A549 (cell line): ENCODE measurements around the gene SURF1. TPM values are rescaled to one million over a fixed set of nuclear protein-coding genes. Genes with fewer than 3 reads are reported as not detected.
A peak's percentile ranks its signal among the peaks of the same experiment; 100 is the strongest.

ENCODE experiments used
- ATAC-seq, 2 experiments: fragments of 200-7000 bp in 1 of 2; fragments of >200 bp in 1 of 2; cut with Nextera tagmentation in 1 of 2; cut with Tn5 transposase in 1 of 2; 3 replicates each; pipeline versions ENCODE4 v1.8.0 to v1.9.1; 2018 to 2020; ENCODE audit warnings: mild to moderate bottlenecking in 1 of 2, moderate library complexity in 1 of 2
- CTCF ChIA-PET: fragments of 300-600 bp; sonication (Branson Sonifier 250); formaldehyde crosslinking; extraction: SDS; loops from one replicate; lab custom pipeline; 2021; ENCODE audit warnings: antibody characterized with exemption, inconsistent platforms; lab: Yijun Ruan, JAX
- POLR2A ChIA-PET: fragments of 350-600 bp; formaldehyde crosslinking; extraction: SDS; loops from one replicate; lab custom pipeline; 2021; ENCODE audit warnings: antibody characterized with exemption, inconsistent platforms; lab: Yijun Ruan, JAX
- DNase-seq, 2 experiments: peaks; one replicate each; pipeline versions ENCODE4 v3.0.0 to v3.0.0-alpha.2; 2011 to 2016; ENCODE audit warnings: low read depth in 1 of 2, low spot score in 1 of 2
- FAIRE-seq: peaks from 2 replicates; lab custom pipeline; 2011; peaks lifted over from hg19 to GRCh38; lab: Jason Lieb, UNC
- H3K27ac ChIP-seq, 2 experiments: fragments of >200 bp; sonication (Bioruptor Twin); formaldehyde crosslinking; 3 replicates each; pipeline ENCODE4 v1.5.1; 2016 to 2017
- H3K4me1 ChIP-seq: fragments of >200 bp; sonication (Bioruptor Twin); formaldehyde crosslinking; 3 replicates; pipeline ENCODE4 v1.6.1; 2016
- H3K4me2 ChIP-seq: fragments of >200 bp; sonication (Bioruptor Twin); formaldehyde crosslinking; 3 replicates; pipeline ENCODE4 v1.6.1; 2016
- H3K4me3 ChIP-seq: fragments of >200 bp; sonication (Bioruptor Twin); formaldehyde crosslinking; 3 replicates; pipeline ENCODE4 v1.5.1; 2016
- H3K9me3 ChIP-seq: fragments of >200 bp; sonication (Bioruptor Twin); formaldehyde crosslinking; 3 replicates; pipeline ENCODE4 v1.6.1; 2016
- BHLHE40 ChIP-seq: IDR thresholded peaks from 2 replicates; pipeline ENCODE4 v1.6.1; 2012; ENCODE audit warnings: low read depth, low read length, inconsistent platforms
- CBX8 ChIP-seq: fragments of 200-600 bp; sonication (generic); IDR thresholded peaks from 2 replicates; pipeline ENCODE4 v1.6.1; 2016
- CHD4 ChIP-seq: fragments of 200-600 bp; sonication (generic); IDR thresholded peaks from 2 replicates; pipeline ENCODE4 v1.6.1; 2016; ENCODE audit warnings: antibody characterized with exemption, mild to moderate bottlenecking, borderline replicate concordance
- EHF ChIP-seq: fragments of 250-450 bp; sonication (Bioruptor Pico); IDR thresholded peaks from 2 replicates; pipeline ENCODE4 v1.5.0; 2020; ENCODE audit warnings: mild to moderate bottlenecking
- ESRRA ChIP-seq: fragments of 150-350 bp; IDR thresholded peaks from 2 replicates; pipeline ENCODE4 v1.6.1; 2014; ENCODE audit warnings: mild to moderate bottlenecking, low read length, borderline replicate concordance
- GATA3 ChIP-seq: IDR thresholded peaks from 2 replicates; pipeline ENCODE4 v1.6.1; 2012; ENCODE audit warnings: borderline replicate concordance
- HDAC2 ChIP-seq: fragments of 200-600 bp; sonication (generic); IDR thresholded peaks from 2 replicates; pipeline ENCODE4 v1.6.1; 2016
- HEYL ChIP-seq: fragments of 250-450 bp; sonication (Bioruptor Pico); IDR thresholded peaks from 2 replicates; pipeline ENCODE4 v1.8.0; 2021; ENCODE audit warnings: mild to moderate bottlenecking, moderate library complexity
- HOXA7 ChIP-seq: fragments of 250-450 bp; sonication (Bioruptor Pico); IDR thresholded peaks from 2 replicates; pipeline ENCODE4 v1.5.0; 2020; ENCODE audit warnings: mild to moderate bottlenecking, moderate library complexity
- HOXB13 ChIP-seq: fragments of 250-450 bp; sonication (Bioruptor Pico); IDR thresholded peaks from 2 replicates; pipeline ENCODE4 v1.5.0; 2020; ENCODE audit warnings: low read depth, mild to moderate bottlenecking, moderate library complexity
- JUN ChIP-seq, 2 experiments: fragments of >200 bp; sonication (Bioruptor Twin); formaldehyde crosslinking; IDR thresholded peaks; 2 replicates in 1 of 2; 3 replicates in 1 of 2; pipeline ENCODE4 v1.6.1; 2016 to 2017
- JUNB ChIP-seq: fragments of >200 bp; sonication (Bioruptor Twin); formaldehyde crosslinking; IDR thresholded peaks from 2 replicates; pipeline ENCODE4 v1.6.1; 2016
- MAFK ChIP-seq: fragments of 450-650 bp; IDR thresholded peaks from 2 replicates; pipeline ENCODE4 v1.6.1; 2014; ENCODE audit not compliant: partially characterized antibody
- NFE2L2 ChIP-seq: fragments of 150-350 bp; conservative IDR thresholded peaks from 2 replicates; pipeline ENCODE4 v1.6.1; 2014; ENCODE audit warnings: low read length
- NR3C1 ChIP-seq: fragments of >200 bp; sonication (Bioruptor Twin); formaldehyde crosslinking; IDR thresholded peaks from 3 replicates; pipeline ENCODE4 v1.6.1; 2017
- PHF8 ChIP-seq: fragments of 200-600 bp; sonication (generic); IDR thresholded peaks from 2 replicates; pipeline ENCODE4 v1.6.1; 2016; ENCODE audit warnings: low read depth, mild to moderate bottlenecking, antibody characterized with exemption, moderate library complexity, borderline replicate concordance
- POLR2AphosphoS2 ChIP-seq: conservative IDR thresholded peaks from 2 replicates; pipeline ENCODE4 v1.6.1; 2012; ENCODE audit warnings: low read length, improper control_type of control experiment, inconsistent platforms
- RFX5 ChIP-seq: fragments of 450-650 bp; IDR thresholded peaks from 2 replicates; pipeline ENCODE4 v1.7.1; 2014; ENCODE audit warnings: antibody characterized with exemption, mild to moderate bottlenecking, moderate library complexity
- RNF2 ChIP-seq: fragments of 200-600 bp; sonication (generic); IDR thresholded peaks from 2 replicates; pipeline ENCODE4 v1.6.1; 2016; ENCODE audit warnings: low read depth, mild to moderate bottlenecking, antibody characterized with exemption, moderate library complexity, borderline replicate concordance
- ZNF302 ChIP-seq: fragments of 250-450 bp; sonication (Bioruptor Pico); IDR thresholded peaks from 2 replicates; pipeline ENCODE4 v1.9.0; 2021; ENCODE audit warnings: inconsistent platforms, mild to moderate bottlenecking, moderate library complexity
- WGBS: methylation state at CpG from one replicate; pipeline ENCODE4 v1.1.6; 2017; ENCODE audit errors: missing lambda C conversion rate; 5-methylcytosine and 5-hydroxymethylcytosine counted together
- polyA plus RNA-seq, 4 experiments: library from polyadenylated mRNA; depleted of rRNA in 3 of 4; stranded (reverse); fragments of >200 nt; fragmentation: RNase III in 1 of 4; extraction: RNeasy Plus Mini Kit Qiagen cat#74134 plus additional on column Dnase treatment in 1 of 4; gene quantifications; 2 replicates in 3 of 4; 3 replicates in 1 of 4; pipeline ENCODE4 v1.2.3, GENCODE V29; 2011 to 2017
- TF ChIP-seq, protein P1 (sequence below): fragments of >200 bp; sonication (Bioruptor Twin); formaldehyde crosslinking; IDR thresholded peaks from 3 replicates; pipeline ENCODE4 v1.6.1; 2016
- TF ChIP-seq, protein P2 (sequence below): fragments of 450-650 bp; IDR thresholded peaks from 2 replicates; pipeline ENCODE4 v1.6.1; 2014; ENCODE audit warnings: antibody characterized with exemption

The SURF1 gene
- polyA plus RNA-seq, 2 of the 4 experiments (the other 2 are of a cell fraction) = 28.6 to 47.5 TPM

DNA sequence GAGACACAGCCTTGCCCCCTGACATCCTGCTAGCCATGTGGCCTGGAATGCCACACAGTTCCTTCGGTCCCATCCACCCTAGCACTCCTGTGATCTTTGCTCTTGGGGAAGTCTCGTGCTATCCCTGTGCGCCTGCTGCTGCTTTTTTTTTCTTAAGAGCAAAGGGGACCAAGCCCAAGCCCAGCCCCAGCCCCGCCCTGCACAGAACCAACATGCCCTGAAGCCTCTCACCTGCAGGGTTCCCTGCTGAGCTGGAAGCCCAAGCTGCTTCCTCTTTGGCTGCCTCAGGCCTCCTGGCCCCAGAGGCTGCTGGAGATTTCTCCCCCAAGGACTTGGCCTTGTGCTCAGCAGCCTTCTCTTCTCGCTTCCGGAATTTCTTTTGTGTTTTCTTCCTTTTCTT is 22.1 kb downstream of the SURF1 start:
- FAIRE-seq (no peak), ATAC-seq (no peak), DNase-seq (no peak)
- H3K4me2 ChIP-seq = peak overlapping the region; percentile 85
- no peak for TF ChIP-seq ZNF302
- TF ChIP-seq HOXB13 (CRISPR knock-in tag) = no peak
- TF ChIP-seq EHF (CRISPR knock-in tag) = no peak
- TF ChIP-seq JUN (IDR thresholded peaks at IDR 0.05) = no peak
- TF ChIP-seq HOXA7 (CRISPR knock-in tag) = no peak
- no peak for TF ChIP-seq JUNB
- TF ChIP-seq, protein P1, sequence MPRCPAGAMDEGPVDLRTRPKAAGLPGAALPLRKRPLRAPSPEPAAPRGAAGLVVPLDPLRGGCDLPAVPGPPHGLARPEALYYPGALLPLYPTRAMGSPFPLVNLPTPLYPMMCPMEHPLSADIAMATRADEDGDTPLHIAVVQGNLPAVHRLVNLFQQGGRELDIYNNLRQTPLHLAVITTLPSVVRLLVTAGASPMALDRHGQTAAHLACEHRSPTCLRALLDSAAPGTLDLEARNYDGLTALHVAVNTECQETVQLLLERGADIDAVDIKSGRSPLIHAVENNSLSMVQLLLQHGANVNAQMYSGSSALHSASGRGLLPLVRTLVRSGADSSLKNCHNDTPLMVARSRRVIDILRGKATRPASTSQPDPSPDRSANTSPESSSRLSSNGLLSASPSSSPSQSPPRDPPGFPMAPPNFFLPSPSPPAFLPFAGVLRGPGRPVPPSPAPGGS = no peak
- TF ChIP-seq ESRRA = no peak
- no peak for TF ChIP-seq PHF8
- TF ChIP-seq CHD4 = no peak
- TF ChIP-seq GATA3 = no peak
- TF ChIP-seq RNF2 = no peak
- TF ChIP-seq NFE2L2 = no peak
- no peak overlapping the region for H3K27ac ChIP-seq
- H3K9me3 ChIP-seq = no peaks in the 10 kb centered on the region
- peaks cover 16% of the 10 kb centered on the region for H3K4me1 ChIP-seq
- 96% methylated on average over 6 of the region's 6 CpGs for WGBS
- CTCF ChIA-PET = interaction anchor here (0.6 to 2.4 kb wide), 5 partner anchors 95 to 231 kb away, joined by 3 to 13 read pairs (median 3); no protein-coding TSS in a partner anchor
- H3K4me3 ChIP-seq = no peak overlapping the region
- POLR2A ChIA-PET = no interaction called here

- no peak overlapping the region for H3K4me3 ChIP-seq
- ATAC-seq (no peak), DNase-seq (no peak)
- POLR2A ChIA-PET = no interaction called here
- no peak overlapping the region for H3K27ac ChIP-seq
- TF ChIP-seq BHLHE40 (no peak), NFE2L2 (no peak), ESRRA (no peak), GATA3 (no peak)
- TF ChIP-seq, protein P2, sequence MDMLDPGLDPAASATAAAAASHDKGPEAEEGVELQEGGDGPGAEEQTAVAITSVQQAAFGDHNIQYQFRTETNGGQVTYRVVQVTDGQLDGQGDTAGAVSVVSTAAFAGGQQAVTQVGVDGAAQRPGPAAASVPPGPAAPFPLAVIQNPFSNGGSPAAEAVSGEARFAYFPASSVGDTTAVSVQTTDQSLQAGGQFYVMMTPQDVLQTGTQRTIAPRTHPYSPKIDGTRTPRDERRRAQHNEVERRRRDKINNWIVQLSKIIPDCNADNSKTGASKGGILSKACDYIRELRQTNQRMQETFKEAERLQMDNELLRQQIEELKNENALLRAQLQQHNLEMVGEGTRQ = no peak
- TF ChIP-seq, protein P1 = no peak
- TF ChIP-seq, all 56 proteins: peak for 0
- Histone ChIP-seq H3K4me2 (no peak overlapping the region), H3K4me1 (peaks cover 16% of the 10 kb centered on the region), H3K9me3 (no peaks in the 10 kb centered on the region)
- no peak for FAIRE-seq
- WGBS = 98% methylated on average over 8 of the region's 10 CpGs
- CTCF ChIA-PET = interaction anchor here (0.6 to 6.5 kb wide), 5 partner anchors 9 to 154 kb away, joined by 3 to 82 read pairs (median 7); no protein-coding TSS in a partner anchor
Observed at GRCh38 chr9:133333566-133333965, 22.7 kb downstream of the SURF1 start.

GRCh38 chr9:133333011-133333410 is 23.3 kb downstream of the SURF1 start:
- TF ChIP-seq HDAC2 (no peak), POLR2AphosphoS2 (no peak), CBX8 (no peak), NR3C1 (no peak), HEYL (no peak), RFX5 (no peak), MAFK (no peak), RNF2 (no peak)
- Histone ChIP-seq H3K27ac (no peak overlapping the region), H3K9me3 (no peaks in the 10 kb centered on the region), H3K4me1 (peaks cover 16% of the 10 kb centered on the region), H3K4me2 (no peak overlapping the region), H3K4me3 (no peak overlapping the region)
- CTCF ChIA-PET = interaction anchor here (0.6 to 6.5 kb wide), 5 partner anchors 9 to 152 kb away, joined by 3 to 82 read pairs (median 7); no protein-coding TSS in a partner anchor
- FAIRE-seq = no peak
- POLR2A ChIA-PET = no interaction called here
- ATAC-seq = no peak
- 92% methylated on average over 11 of the region's 11 CpGs for WGBS
- DNase-seq = no peak
